Amygdala (tissue), 56 donors: ENCODE results near the gene APOB.

Source experiments
- DNase-seq, 56 donors: peaks; one replicate each; lab custom pipeline; 2025; lab: John Stamatoyannopoulos, UW

The APOB gene

GRCh38 chr2:20990442-20991430 is 53.1 kb downstream of the APOB start:
- peak in 3 of 56 donors; percentile 3 to 7 (median 3) for DNase-seq

GRCh38 chr2:20989404-20989803 is 54.5 kb downstream of the APOB start:
- no peak for DNase-seq

DNA sequence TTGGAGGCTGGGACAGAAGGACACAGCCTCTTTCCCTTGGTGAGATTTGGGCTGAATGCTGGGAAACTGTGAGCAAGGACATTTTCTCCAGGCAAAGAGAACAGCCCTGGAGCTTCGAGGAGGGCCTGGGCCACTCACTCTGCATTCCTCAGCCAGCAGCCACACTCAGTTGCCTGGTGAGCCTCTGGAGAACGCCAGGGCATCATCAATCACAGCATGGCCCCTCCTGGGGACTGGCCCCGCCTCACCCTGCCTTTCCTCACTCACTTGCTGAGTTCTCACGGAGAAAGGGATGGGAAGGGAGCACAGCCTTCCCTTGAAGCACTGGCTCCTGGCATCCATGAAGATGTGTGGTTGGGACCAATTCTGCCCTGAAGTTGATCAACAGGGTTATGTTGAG is 55.0 kb downstream of the APOB start:
- no peak for DNase-seq

DNA sequence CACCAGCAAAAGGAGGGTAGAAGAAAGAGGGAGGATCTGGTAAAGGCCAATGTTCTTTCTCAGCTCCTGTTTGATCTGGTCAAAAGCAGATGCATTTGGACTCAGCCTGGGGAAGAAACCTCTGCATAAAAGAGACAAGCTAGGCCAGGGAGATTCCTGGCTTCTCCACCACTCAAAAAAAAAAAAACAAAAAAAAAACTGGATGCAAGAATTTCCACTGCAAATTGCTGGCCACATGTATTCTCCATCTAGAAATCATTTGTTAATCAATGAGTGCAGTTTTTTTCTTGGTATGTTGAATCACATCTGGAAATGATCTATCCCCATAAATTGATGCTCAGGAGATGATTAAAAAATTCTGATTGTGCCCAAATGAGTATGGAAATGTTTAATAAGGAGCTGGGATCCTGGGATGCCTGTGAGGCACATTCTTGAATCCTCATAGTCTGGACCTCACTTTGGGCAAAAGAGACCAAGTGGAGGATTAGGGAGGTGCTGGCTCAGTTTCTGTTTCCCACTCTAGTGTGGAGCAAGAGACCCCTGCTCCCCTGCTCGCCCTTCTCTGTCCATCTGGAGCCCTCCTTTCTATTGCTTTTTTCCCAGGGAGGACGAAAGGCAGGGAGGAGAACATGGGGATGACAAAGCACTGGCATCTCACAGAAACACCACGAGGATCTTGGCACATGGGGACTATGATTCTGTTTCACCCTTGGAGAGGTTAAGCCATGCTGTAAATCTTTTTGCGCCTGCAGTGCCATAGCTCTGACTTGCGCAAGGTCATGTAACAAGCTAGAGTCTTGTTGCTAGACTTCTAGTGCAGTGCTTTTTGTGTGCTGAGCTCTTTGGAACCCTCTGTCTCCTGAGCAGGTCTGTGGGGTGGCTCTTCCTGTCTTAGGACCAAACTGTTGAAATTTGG is 57.6 kb downstream of the APOB start:
- no peak for DNase-seq

DNA sequence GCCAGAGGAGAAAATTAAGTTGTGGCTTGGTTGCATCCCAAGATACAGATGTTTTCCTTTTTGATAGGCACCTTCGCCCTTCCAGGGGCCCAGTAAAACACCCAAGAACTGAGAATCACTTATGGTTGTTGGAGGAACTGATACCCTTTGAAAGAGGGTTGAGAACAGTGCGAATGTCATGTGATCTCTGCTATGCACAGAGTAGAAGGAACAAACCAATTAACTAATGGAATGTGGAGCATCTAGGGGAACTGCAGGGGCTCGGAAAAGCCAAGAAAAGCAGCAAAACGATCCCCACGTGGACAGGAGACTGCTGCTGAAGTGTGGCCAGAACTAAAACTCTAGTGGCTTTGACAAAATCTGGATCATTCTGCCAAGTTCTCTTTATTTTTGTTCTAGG is 58.8 kb downstream of the APOB start:
- no peak for DNase-seq

DNA sequence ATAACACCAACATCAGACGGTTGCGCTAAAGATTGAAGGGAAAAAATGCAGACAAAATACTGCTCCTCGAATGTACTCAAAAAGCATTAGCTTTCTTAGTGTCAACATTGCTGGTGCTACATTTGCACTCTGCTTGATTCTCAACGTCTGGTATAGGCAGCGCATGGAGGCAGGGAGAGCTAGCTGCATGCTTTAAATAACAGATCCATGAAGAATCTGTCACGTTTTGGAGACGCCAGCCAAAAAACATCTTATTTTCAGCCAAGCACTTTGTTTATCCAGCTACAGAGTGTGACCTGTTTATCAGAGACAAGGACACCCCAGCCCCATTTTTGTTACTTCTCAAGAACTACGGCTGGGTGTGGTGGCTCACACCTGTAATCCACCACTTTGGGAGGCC is 59.5 kb downstream of the APOB start:
- no peak for DNase-seq

DNA sequence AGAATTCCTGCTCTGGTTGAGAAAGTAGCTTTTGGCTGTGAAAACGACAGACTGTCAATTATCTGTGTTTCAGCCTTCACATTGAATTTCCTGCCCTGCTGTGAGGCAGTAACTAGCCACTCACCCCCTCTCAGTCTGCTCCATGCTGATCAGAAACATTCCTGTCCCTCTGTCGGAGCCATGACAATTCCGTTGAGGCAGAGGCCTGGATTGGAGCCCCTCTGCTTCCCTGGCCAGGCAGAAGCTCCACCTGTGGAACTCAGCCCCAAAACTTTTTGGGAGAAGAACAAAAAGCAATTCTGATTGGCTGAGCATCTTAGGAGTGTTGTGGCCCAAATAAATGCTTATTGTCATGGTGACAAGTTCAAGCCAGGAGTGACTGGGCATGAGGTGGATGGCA is 60.0 kb downstream of the APOB start:
- DNase-seq, result no peak

GRCh38 chr2:20982861-20983260 is 61.0 kb downstream of the APOB start:
- no peak for DNase-seq

- no peak for DNase-seq
Observed at GRCh38 chr2:20977520-20978180, 66.2 kb downstream of the APOB start.

- no peak for DNase-seq
Observed at GRCh38 chr2:20976527-20976926, 67.3 kb downstream of the APOB start.

GRCh38 chr2:20972792-20973565 is 70.9 kb downstream of the APOB start:
- DNase-seq, result no peak

GRCh38 chr2:20972110-20972509 is 71.8 kb downstream of the APOB start:
- no peak for DNase-seq

DNA sequence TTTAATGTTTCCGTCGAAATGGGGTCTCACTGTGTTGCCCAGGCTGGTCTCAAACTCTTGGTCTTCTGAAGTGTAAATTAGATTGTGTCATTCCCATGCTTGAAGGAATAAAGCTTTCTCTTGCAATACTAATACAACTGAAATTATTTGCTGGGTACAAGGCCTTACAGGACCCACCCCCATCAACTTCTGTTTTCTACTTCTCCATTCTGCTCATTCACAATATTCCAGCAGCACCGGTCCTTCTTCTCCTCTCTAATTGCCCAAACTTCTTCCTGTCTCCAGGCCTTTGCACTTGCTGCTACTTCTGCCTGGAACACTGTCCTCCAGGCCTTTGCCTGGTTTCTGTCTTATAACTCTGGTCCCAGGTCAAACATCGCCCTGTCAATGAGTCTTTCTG is 73.8 kb downstream of the APOB start:
- DNase-seq, result no peak

GRCh38 chr2:20966061-20966595 is 77.7 kb downstream of the APOB start:
- DNase-seq, result no peak

- no peak for DNase-seq
Observed at GRCh38 chr2:20965221-20965620, 78.7 kb downstream of the APOB start.

DNA sequence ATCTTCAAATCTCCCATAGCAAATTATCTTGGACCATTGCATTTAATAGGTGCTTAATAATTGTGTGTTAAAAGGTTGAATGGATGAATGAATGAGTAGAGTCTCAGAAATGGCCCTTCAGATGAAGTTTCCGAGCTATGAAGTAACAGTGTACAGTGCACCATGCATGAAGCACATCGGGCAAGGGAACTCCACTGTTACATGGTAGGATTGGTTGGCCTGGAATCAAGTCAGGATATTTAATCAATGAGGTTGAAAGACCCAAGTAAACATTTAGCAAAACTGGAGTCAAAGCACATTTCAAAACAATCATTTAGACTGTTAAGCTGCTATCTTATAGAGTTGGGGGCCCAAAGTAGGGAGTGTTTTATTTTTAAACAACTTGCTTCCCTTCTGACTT is 80.0 kb downstream of the APOB start:
- DNase-seq, result no peak

- DNase-seq, result peak in 45 of 56 donors; percentile 1 to 80 (median 34)
Observed at GRCh38 chr2:20962939-20963557, 80.8 kb downstream of the APOB start.

DNA sequence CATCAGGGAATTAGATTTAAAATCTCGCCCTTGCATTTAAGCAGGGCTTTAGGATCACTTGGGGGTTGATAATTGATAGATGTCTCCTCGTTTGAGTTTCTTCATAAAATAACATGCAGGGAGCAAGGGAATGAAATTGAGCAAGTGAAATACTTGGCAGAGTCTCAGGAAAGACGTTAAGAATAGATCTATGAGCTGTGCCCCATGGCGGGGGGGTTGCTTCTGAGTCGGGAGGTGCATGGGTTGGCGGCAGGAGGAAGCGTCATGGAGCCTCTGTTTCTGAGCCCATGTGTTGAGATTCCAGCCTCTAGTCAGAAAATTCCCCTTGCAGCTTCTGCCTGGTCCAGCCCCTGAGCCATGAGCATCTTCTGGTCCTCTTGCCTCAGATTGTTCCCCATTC is 82.0 kb downstream of the APOB start:
- DNase-seq, result no peak

DNA sequence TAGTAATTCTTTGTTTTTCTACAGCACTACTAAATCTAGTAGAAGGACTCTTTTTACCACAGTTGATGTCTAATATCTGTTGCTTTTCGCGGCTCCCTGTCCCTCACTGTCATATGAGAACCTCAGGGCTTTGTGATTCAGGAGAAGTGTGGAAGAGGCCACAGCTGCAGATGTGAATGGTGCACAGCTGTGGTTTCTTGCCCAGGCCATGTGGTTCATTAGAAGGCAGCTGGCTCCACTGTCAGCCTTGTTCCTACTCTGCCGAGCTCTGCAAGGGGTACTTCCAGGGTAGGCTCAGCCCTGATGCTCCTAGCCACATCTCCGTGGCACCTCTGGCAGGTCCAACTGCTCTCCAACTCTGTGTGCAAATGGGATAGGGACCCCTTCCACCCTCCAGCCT is 83.9 kb downstream of the APOB start:
- no peak for DNase-seq
